ENCODE measurements around the gene SGMS2. TPM values are rescaled to one million over a fixed set of nuclear protein-coding genes. Genes with fewer than 3 reads are reported as not detected.
"Not testable (repeated sequence)": the region's sequence is repeated elsewhere in the genome, so short reads cannot be mapped to it uniquely, and the experiment has no call there.

Gene SGMS2
- total and polyA plus RNA-seq, 4 donors, result 7.3 to 41.7 (median 14.1) TPM

- Histone ChIP-seq H3K27ac (ENCODE audit: low read depth in 1 of 2, low read length in 2 of 2) (no peak overlapping the region), H3K9me3 (ENCODE audit: control insufficient read depth in 4 of 4, low read length in 3 of 4) (no peaks in the 10 kb centered on the region), H3K36me3 (ENCODE audit: control insufficient read depth in 4 of 4, insufficient read depth in 3 of 4, low read depth in 1 of 4, low read length in 3 of 4) (peaks cover 0 to 3% (median 1%) of the 10 kb centered on the region in 4 donors), H3K4me1 (ENCODE audit: control insufficient read depth in 4 of 4, insufficient read depth in 4 of 4, low read length in 3 of 4) (peaks cover 0 to 4% (median under 1%) of the 10 kb centered on the region in 4 donors), H3K27me3 (ENCODE audit: control insufficient read depth in 4 of 4, insufficient read depth in 4 of 4, low read length in 3 of 4) (no peaks in the 10 kb centered on the region), H3K4me3 (ENCODE audit: low read depth in 1 of 3, low read length in 3 of 3) (no peak overlapping the region), H3K9ac (ENCODE audit: low read depth in 1 of 2, low read length in 2 of 2) (no peak overlapping the region)
- WGBS, result 94% methylated on average over 2 of the region's 2 CpGs
- TF ChIP-seq SP1 (IDR thresholded peaks at IDR 0.05), result no peak
- no peak for TF ChIP-seq JUND (IDR thresholded peaks at IDR 0.05)
- TF ChIP-seq ATF3 (IDR thresholded peaks at IDR 0.05), result no peak
- DNase-seq (ENCODE audit: low spot score), result no peak
Measured at GRCh38 chr4:107901213-107901934, 76.6 kb downstream of the SGMS2 start.

DNA sequence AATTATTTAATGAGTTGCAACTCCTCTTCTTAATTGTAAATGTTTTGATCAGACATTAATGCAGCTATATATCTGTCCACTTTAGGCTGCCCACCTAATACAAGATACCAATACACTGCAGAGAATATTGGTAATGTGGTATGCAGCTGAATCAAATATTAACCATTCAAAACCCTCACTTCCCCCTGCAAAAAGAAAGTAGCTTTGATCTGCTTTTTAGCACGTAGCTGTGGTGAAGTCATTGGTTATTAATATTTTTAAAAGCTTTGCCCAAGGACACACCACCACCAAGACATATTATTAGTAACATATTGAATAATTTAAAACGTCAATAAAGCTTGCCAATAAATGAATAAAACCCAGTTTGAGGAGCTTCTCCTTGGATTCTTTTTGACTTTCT lies 78.0 kb downstream of the SGMS2 start:
- no peak overlapping the region for H3K9ac ChIP-seq (ENCODE audit: low read depth in 1 of 2, low read length in 2 of 2)
- TF ChIP-seq NR2F2 (IDR thresholded peaks at IDR 0.05), result no peak
- no peak for TF ChIP-seq FOXA1 (IDR thresholded peaks at IDR 0.05)
- no peak for TF ChIP-seq ATF3 (IDR thresholded peaks at IDR 0.05)
- TF ChIP-seq, protein P1, sequence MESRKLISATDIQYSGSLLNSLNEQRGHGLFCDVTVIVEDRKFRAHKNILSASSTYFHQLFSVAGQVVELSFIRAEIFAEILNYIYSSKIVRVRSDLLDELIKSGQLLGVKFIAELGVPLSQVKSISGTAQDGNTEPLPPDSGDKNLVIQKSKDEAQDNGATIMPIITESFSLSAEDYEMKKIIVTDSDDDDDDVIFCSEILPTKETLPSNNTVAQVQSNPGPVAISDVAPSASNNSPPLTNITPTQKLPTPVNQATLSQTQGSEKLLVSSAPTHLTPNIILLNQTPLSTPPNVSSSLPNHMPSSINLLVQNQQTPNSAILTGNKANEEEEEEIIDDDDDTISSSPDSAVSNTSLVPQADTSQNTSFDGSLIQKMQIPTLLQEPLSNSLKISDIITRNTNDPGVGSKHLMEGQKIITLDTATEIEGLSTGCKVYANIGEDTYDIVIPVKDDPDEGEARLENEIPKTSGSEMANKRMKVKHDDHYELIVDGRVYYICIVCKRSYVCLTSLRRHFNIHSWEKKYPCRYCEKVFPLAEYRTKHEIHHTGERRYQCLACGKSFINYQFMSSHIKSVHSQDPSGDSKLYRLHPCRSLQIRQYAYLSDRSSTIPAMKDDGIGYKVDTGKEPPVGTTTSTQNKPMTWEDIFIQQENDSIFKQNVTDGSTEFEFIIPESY (IDR thresholded peaks at IDR 0.05), result no peak
- no peak for TF ChIP-seq SP1 (IDR thresholded peaks at IDR 0.05)
- TF ChIP-seq GABPA (IDR thresholded peaks at IDR 0.05 in 1 of 2, conservative IDR thresholded peaks at IDR 0.05 in 1 of 2), result no peak
- no peak for TF ChIP-seq RAD21 (IDR thresholded peaks at IDR 0.05)
- no peak for TF ChIP-seq CTCF (IDR thresholded peaks at IDR 0.05; ENCODE audit: low read depth, low read length, missing input control)
- TF ChIP-seq JUND (IDR thresholded peaks at IDR 0.05), result no peak
- TF ChIP-seq MAX (IDR thresholded peaks at IDR 0.05), result no peak
- no peak for TF ChIP-seq YY1 (IDR thresholded peaks at IDR 0.05)
- no peaks in the 10 kb centered on the region for H3K27me3 ChIP-seq (ENCODE audit: control insufficient read depth in 4 of 4, insufficient read depth in 4 of 4, low read length in 3 of 4)
- H3K4me3 ChIP-seq (ENCODE audit: low read depth in 1 of 3, low read length in 3 of 3), result no peak overlapping the region
- no peak for DNase-seq (ENCODE audit: low spot score)
- no peaks in the 10 kb centered on the region for H3K9me3 ChIP-seq (ENCODE audit: control insufficient read depth in 4 of 4, low read length in 3 of 4)
- 93% methylated on average over 2 of the region's 2 CpGs for WGBS
- no peak overlapping the region for H3K27ac ChIP-seq (ENCODE audit: low read depth in 1 of 2, low read length in 2 of 2)
- no peaks in the 10 kb centered on the region for H3K4me1 ChIP-seq (ENCODE audit: control insufficient read depth in 4 of 4, insufficient read depth in 4 of 4, low read length in 3 of 4)
- H3K36me3 ChIP-seq (ENCODE audit: control insufficient read depth in 4 of 4, insufficient read depth in 3 of 4, low read depth in 1 of 4, low read length in 3 of 4), result peaks cover 0 to 3% (median 1%) of the 10 kb centered on the region in 4 donors

DNA sequence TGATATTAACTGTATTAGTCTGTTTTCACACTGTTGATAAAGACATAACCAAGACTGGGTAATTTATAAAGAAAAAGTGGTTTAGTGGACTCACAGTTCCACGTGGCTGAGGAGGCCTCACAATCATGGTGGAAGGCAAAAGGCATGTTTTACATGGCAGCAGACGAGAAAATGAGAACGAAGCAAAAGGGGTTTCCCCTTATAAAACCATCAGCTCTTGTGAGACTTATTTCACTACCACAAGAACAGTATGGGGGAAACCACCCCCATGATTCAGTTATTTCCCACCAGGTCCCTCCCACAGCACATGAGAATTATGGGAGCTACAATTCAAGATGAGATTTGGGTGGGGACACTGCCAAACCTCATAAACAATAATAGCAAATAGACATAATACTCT lies 80.3 kb downstream of the SGMS2 start:
- H3K4me1 ChIP-seq (ENCODE audit: control insufficient read depth in 4 of 4, insufficient read depth in 4 of 4, low read length in 3 of 4); DNase-seq (ENCODE audit: low spot score); H3K4me3 ChIP-seq (ENCODE audit: low read depth in 1 of 3, low read length in 3 of 3); H3K36me3 ChIP-seq (ENCODE audit: control insufficient read depth in 4 of 4, insufficient read depth in 3 of 4, low read depth in 1 of 4, low read length in 3 of 4); H3K9ac ChIP-seq (ENCODE audit: low read depth in 1 of 2, low read length in 2 of 2); H3K9me3 ChIP-seq (ENCODE audit: control insufficient read depth in 4 of 4, low read length in 3 of 4); H3K27ac ChIP-seq (ENCODE audit: low read depth in 1 of 2, low read length in 2 of 2); H3K27me3 ChIP-seq (ENCODE audit: control insufficient read depth in 4 of 4, insufficient read depth in 4 of 4, low read length in 3 of 4): not testable (repeated sequence)
- 89% methylated on average over 3 of the region's 3 CpGs for WGBS
